Muscle layer of colon (tissue), 2 donors: Measurements from ENCODE around the gene SWSAP1.

Source experiments
- H3K27ac ChIP-seq: one replicate; pipeline ENCODE4 v1.7.0; 2013; ENCODE audit warnings: low read depth, mild to moderate bottlenecking, low read length, moderate library complexity
- H3K27me3 ChIP-seq, 2 donors: one replicate each; pipeline ENCODE4 v1.7.0; 2013; ENCODE audit warnings: low read length in 2 of 2, mild to moderate bottlenecking in 2 of 2; ENCODE audit not compliant: insufficient read depth in 2 of 2, control insufficient read depth in 1 of 2
- H3K36me3 ChIP-seq: one replicate; pipeline ENCODE4 v1.7.0; 2013; ENCODE audit warnings: mild to moderate bottlenecking, low read length; ENCODE audit not compliant: insufficient read depth
- H3K4me1 ChIP-seq: one replicate; pipeline ENCODE4 v1.7.0; 2013; ENCODE audit warnings: mild to moderate bottlenecking, low read length; ENCODE audit not compliant: insufficient read depth
- H3K4me3 ChIP-seq, 2 donors: one replicate each; pipeline ENCODE4 v1.7.0; 2013; ENCODE audit warnings: low read length in 2 of 2, low read depth in 1 of 2, mild to moderate bottlenecking in 1 of 2, moderate library complexity in 1 of 2
- H3K9ac ChIP-seq: one replicate; pipeline ENCODE4 v1.7.0; 2013; ENCODE audit warnings: low read length
- H3K9me3 ChIP-seq: one replicate; pipeline ENCODE4 v1.7.0; 2013; ENCODE audit warnings: mild to moderate bottlenecking, low read length
- donor health status: abdominal sarcoma.
- donor health status: Adenocarcinoma of cecum.

Gene SWSAP1

DNA sequence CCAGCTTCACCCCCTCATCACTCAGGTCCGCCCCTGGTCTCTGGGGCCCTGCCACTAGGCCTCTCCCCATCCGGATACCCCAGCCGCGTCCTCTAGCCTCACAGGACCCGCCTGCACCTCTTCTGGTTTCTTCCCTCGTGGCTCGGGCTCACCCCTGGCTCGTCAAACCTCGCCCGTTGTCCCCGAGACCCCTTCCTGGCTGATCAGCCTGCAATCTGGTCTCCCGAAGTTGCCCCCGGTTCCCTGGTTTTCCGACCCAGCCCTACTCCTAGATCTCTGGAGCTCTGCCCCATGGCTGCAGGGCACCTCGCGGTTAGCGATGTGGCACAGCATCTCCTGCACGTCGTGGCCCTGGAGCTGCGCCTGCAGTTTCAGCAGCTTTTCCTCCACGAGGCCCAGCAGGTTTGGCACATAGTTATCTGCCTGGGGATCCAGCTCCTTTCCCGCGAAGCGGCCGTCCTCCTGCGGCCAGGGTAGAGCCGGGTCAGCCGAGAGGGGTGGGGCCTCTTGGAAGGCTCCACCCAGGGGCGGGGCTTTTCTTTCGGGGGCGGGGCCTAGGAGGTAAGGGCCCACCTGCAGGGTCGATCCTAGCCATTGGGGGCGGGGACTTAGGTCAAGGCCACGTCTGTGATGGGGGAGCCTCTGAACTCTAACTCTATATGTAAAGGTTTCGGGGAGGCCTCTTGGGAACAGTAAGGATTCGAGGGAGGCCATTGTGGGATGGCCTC is 47.1 kb downstream of the SWSAP1 start:
- Histone ChIP-seq H3K9ac (no peak overlapping the region), H3K36me3 (no peaks in the 10 kb centered on the region), H3K27me3 (peaks cover 36 to 68% of the 10 kb centered on the region in 2 donors), H3K27ac (no peak overlapping the region), H3K9me3 (no peaks in the 10 kb centered on the region), H3K4me3 (peak overlapping the region in 1 of 2 donors; percentile 38), H3K4me1 (peaks cover 21% of the 10 kb centered on the region)

DNA sequence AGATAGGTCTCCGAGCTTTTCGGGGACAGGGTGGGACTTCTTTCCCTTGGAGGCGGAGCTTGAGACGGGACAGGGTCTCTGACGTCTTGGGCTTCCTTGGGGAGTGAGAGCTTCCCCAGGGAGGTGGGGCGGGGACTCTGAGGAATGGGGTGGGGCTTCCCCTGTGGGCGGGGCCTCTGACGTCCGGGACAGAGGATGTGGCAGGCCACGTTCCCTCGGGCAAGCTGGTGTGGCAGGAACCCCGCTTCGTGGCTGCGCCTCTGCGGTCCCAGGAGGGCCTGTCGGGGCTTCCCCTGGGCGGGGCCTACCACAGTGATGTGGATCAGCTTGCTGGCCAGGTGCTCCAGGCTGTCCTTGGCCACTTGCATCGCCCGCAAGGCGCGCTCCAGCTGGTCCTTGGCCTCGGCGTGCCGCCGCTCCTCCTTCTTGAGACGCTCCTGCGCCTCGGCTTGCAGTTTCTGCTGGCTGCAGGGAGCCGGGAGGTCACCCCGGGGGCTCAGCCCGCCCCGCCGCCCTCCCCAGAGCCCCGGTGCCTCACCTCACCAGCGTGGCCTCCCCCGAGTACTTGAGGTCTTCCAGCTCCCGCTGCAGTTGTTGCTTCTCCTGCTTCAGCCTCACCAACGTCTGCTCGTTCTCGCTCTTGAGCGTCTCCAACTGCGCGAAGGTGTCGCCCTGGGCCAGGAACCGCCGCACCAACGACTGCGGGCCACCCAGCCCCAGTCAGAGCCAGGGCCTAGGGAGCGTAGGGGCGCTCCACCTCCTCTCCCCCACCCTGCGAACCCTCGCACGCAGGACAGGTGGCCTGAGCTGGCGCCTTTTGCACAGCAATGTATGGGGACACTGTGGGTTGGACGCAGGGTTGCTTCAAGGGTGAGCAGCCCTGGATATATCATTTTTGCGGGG is 47.9 kb downstream of the SWSAP1 start:
- H3K27me3 ChIP-seq = peaks cover 36 to 62% of the 10 kb centered on the region in 2 donors
- H3K27ac ChIP-seq = no peak overlapping the region
- no peak overlapping the region for H3K9ac ChIP-seq
- peaks cover 21% of the 10 kb centered on the region for H3K4me1 ChIP-seq
- H3K36me3 ChIP-seq = no peaks in the 10 kb centered on the region
- peak overlapping the region in 1 of 2 donors; percentile 15 for H3K4me3 ChIP-seq
- H3K9me3 ChIP-seq = no peaks in the 10 kb centered on the region

GRCh38 chr19:11423164-11423790 is 48.8 kb downstream of the SWSAP1 start:
- Histone ChIP-seq H3K4me1 (peaks cover 21% of the 10 kb centered on the region), H3K9ac (no peak overlapping the region), H3K9me3 (no peaks in the 10 kb centered on the region), H3K36me3 (no peaks in the 10 kb centered on the region), H3K4me3 (no peak overlapping the region), H3K27me3 (peaks cover 36 to 57% of the 10 kb centered on the region in 2 donors), H3K27ac (no peak overlapping the region)

GRCh38 chr19:11423791-11424181 is 49.3 kb downstream of the SWSAP1 start:
- H3K4me3 ChIP-seq = no peak overlapping the region
- no peaks in the 10 kb centered on the region for H3K9me3 ChIP-seq
- no peak overlapping the region for H3K27ac ChIP-seq
- H3K9ac ChIP-seq = no peak overlapping the region
- peaks cover 36 to 52% of the 10 kb centered on the region in 2 donors for H3K27me3 ChIP-seq
- no peaks in the 10 kb centered on the region for H3K36me3 ChIP-seq
- H3K4me1 ChIP-seq = peaks cover 21% of the 10 kb centered on the region
